CD4-positive, alpha-beta T cell treated with Interleukin-4 for 4 hours (primary cell): ENCODE results near the gene THUMPD1.
"Not testable (repeated sequence)": the region's sequence is repeated elsewhere in the genome, so short reads cannot be mapped to it uniquely, and the experiment has no call there.

Experiments used
- DNase-seq: peaks from one replicate; pipeline ENCODE4 v3.0.0-alpha.2; 2020

Gene THUMPD1, protein sequence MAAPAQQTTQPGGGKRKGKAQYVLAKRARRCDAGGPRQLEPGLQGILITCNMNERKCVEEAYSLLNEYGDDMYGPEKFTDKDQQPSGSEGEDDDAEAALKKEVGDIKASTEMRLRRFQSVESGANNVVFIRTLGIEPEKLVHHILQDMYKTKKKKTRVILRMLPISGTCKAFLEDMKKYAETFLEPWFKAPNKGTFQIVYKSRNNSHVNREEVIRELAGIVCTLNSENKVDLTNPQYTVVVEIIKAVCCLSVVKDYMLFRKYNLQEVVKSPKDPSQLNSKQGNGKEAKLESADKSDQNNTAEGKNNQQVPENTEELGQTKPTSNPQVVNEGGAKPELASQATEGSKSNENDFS

DNA sequence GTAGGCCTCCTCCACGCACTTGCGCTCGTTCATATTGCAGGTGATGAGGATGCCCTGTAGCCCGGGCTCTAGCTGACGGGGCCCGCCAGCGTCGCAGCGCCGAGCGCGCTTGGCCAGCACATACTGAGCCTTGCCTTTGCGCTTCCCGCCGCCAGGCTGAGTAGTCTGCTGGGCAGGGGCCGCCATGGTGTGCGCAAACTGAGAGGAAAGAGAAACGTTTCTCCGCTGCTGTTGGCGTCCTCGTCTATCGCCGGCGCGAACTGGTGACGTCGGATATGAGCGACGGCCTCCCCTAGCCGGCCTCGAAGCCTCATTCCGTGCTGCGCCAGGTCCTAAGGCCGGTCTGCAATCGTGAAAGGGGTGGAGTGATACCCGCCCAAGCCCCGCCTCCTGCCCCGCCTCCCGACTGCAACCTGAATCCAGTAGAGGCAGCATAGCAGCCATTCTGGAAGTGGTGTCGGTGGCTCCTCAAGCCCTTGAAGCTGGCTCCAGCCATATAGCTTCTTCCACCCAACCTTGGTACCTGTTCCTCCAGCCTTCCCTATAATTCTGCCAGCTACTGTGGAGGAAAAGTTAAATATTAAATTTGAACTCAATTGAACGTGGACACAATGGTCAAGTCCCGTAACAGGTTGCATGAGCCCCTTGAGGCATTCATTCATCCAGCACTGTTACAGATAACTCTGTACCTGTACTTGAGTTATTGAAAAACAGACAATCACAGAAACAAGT, at the start of gene THUMPD1:
TSS of gene THUMPD1 (minus strand) at position 265 of the 732 bp plus-strand sequence. CDS start at position 186, 79 bp downstream.
- DNase-seq = peak; percentile 96

DNA sequence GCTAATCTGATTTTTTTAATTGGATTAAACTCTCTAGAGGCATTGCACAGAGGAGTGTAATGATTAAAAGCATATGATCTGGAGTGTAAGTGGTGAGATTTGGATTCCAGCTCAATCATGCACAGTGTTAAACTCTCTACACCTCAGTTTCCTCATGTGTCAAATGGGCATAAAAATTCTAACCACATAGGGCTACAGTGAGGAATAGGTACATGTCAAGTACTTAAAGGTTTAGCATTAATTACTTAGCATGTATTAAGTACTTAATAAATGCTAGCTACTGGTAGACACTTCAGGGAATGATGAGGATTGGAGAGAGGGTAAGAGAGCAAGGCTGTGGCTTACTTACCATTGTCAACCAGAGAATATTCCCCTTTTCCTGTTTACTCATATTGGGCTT, 47.5 kb upstream of the THUMPD1 start:
- DNase-seq = no peak

DNA sequence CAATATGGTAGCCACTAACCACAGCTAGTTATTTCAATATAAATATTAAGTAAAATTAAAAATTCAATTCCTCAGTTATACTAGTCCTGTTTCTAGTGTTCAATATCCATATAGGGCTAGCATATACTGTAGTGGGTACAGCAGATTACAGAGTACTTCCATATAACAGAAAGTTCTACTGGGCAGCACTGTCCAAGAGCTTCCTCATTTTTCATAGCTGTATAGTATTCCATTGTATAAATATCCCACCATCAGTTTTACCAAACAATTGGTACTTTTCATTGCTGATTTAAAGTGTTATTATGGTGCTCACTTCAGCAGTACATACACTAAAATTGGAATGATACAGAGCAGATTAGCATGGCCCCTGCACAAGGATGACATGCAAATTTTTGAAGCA, 42.6 kb upstream of the THUMPD1 start:
- DNase-seq = no peak

DNA sequence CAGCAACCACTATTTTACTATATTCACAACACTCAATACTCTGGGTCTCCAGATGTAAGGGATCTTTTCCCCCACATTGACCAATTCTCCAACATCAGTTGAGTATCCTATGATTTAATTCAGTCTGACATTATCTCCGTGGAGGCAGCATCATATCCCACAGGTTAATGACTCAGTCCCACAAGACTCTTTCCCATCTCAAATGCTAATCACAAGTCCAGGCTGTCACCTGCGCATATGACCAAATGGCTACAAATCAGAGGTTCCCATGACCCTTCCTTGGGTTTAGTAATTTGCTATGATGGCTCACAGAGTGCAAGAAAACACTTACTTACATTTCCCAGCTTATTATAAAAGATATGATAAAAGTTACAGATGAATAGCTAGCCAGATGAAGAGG, 40.9 kb upstream of the THUMPD1 start:
- no peak for DNase-seq

DNA sequence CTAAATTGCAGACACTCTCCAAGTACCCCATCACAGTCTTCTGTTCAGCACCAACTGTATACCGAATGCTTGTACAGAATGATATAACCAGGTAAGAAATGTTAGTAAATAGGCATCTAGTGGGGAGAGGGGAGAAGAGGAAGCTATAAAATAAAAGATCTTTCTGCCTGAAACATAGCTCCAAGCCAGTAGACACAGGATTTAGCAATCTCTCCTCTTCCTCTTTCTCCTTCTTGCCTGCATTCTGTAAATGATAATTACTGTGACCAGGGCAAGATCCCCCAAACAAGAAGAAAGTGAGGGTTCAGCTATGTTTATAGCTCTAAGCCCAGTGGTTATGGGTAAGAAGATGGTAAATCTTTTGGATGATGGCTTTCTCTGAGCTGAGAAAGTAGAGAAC, 40.1 kb upstream of the THUMPD1 start:
- no peak for DNase-seq

DNA sequence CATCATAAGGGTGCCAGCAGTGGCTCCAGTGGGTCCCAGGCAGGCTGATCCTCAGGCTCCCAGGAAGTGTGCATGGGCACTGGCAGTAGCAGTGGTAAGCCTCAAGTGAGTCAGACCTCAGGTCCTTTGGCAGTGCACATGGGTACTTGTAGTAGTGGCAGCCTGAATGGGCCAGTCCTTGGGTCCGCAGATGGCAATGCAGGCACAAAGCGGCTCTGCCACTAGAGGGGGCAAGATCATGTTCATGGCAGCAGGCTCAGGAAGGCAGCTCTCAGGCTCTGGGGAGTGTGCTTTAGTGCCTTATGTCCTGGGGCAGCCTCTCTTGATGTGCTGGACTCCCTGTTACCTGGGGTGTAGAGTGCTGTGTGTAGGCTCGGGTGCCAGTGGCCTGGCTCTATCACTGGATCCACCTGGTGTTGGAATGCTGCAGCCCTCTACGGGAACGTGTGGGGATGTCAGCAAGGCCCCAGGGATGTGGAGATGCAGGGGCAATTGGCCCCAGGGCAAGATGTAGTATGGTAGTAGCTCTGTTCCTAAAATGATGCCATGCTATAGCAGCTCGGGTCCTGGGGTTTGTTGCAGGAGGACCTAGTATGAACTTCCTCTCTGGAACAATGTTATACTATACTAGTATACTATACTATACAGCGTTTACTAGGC, 33.2 kb upstream of the THUMPD1 start:
- DNase-seq = peak; percentile 49

DNA sequence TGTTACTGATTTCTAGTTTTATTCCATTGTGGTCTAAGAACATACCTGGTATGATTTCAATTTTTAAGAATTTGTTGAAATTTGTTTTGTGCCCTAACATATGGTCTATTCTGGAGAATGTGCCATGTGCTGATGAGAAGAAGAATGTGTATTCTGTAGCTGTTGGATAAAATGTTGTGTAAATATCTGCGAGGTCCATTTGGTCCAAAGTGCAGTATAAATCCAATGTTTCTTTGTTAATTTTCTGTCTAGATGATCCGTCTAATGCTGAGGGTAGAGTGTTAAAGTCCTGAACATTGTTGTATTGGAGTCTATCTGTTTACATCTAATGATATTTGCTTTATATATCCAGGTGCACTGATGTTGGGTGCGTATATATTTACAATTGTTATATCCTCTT, 32.1 kb upstream of the THUMPD1 start:
- DNase-seq = no peak

DNA sequence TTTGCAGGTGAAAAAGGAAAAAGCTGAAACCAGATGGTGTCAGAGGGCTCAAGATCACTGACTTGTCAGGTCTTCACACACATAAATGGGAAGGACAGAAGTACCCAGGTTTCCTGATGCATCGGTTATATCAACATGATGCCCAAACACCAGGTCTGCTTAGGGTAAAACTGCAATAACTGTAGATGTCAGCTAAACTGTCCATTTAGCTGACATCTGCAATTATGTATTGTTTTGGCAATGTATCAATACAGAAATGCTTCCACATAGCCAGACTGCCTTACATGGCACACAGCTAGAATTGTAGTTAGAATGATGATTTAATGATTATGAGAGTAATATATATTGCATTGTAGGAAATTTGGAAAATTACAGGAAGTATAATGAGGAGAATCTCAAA, 27.2 kb upstream of the THUMPD1 start:
- no peak for DNase-seq

DNA sequence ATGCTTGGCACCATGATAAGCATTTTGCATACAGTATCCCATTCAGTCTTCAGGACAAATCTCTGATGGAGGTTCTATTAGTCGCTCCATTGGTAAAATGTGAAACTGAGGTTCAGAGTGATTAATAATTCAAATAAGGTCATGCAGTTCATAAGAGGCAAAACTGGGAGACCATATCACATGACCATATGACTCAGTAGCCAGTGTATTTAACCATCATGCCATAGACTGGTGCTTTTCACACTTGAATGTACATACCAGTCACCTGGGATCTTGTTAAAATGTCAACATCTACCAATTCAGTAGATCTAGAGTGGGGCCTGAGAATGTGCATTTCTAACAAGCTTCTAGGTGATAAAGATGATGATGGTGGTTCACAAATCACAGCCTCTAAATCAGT, 26.5 kb upstream of the THUMPD1 start:
- DNase-seq = no peak

DNA sequence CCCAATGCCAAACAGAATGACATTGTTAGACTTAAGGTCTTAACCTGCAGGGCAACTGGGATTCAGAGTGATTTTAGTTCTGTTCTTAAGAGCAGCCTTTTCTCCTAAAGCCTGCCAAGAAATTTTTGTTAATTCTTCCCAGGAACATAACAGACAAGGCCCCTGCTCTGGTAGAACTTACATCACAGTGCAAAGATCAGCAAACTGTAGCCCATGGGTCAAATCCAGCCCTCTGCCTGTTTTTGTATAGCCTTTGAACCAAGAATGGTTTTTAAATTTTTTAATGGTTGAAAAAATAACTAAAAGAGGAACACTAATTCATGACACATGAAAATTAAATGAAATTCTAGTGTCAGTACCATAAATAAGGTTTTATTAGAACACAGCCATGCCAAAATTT, 26.0 kb upstream of the THUMPD1 start:
- DNase-seq = no peak

DNA sequence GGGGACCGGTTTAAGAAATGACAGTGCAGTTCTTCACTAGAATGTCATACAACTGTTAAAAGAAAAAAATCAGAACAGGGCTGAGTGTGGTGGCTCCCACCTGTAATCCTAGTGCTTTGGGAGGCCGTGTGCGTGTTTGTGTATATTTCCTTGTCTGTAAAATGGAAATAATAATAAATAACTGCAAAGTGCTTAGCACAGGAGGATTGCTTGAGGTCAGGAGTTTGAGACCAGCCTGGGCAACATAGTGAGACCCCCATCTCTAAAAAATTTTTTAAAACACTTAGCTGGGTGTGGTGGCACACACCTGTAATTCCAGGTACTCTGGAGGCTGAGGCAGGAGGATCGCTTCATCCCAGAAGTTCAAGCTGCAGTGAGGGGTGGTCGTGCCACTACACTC, 24.7 kb upstream of the THUMPD1 start:
- no peak for DNase-seq

DNA sequence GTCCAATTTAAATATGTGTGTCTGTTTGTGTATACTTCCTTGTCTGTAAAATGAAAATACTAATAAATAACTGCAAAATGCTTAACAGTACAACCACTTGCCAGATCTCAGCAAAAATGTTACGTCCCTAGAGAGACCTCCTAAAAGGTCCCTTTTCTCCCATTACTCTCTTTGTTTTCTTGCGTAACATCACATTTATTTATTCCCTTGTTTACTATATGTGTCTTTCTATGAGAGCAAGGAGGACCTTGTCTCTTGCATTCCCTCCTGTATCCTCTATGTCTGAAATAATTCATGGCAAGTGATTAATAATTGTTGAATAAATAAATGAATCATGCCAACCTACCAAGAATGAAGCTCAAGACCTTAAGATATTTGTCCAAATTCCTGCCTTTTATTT, 24.1 kb upstream of the THUMPD1 start:
- no peak for DNase-seq

DNA sequence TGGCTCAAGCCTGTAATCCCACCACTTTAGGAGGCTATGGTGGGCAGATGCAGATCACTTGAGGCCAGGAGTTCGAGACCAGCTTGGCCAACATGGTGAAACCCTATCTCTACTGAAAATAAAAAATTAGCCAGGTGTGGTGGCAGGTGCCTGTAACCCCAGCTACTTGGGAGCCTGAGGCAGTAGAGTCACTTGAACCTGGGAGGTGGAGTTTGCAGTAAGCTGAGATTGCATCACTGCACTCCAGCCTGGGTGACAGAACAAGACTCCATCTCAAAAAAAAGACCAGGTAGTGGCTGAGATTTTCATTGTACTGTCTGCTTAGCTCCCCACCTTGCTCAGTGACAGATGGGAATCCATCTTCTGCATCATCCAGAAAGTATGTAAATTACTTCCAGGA, 22.8 kb upstream of the THUMPD1 start:
- not testable (repeated sequence) for DNase-seq

DNA sequence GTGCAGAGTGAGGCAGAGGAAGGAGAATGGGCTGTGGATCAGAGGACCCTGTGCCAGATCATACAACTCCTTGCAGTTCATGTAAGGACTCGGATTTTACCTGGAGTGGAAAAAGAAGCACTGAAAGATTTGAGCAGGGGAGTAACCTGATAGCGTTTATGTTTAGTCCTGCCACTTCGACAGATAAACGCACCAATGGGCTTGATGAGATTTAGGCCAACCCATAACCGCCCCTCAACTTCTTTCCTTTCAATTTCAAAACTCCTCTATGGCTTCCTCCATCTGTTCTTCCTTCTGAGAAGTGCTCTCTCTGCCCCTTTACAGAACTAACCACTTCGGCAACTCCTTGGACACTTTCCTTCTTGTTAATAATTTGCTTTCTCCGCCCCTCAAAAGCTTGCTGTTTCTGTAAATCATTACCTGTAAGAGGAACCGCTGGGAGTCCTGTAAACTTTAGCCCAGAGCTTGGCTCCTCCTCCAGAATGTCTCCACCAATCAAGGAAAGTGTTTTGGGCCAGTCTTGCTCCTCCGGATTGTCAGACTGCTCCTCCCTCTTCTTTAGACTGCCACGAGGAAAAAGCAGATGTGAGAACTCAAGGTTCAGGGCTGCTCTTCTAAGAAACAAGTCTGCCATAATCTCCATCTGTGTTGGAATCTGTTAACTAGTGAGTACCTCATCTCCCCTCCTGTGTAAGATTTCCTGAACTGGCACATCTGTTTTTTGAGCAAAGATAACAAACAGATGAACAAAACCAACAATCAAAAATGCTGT, 22.0 kb upstream of the THUMPD1 start, which contains the start of gene ACSM3:
TSS of gene ACSM3 (plus strand) at position 554 of the 772 bp plus-strand sequence. CDS start 6,021 bp downstream, outside the sequence.
- DNase-seq = peak; percentile 82

DNA sequence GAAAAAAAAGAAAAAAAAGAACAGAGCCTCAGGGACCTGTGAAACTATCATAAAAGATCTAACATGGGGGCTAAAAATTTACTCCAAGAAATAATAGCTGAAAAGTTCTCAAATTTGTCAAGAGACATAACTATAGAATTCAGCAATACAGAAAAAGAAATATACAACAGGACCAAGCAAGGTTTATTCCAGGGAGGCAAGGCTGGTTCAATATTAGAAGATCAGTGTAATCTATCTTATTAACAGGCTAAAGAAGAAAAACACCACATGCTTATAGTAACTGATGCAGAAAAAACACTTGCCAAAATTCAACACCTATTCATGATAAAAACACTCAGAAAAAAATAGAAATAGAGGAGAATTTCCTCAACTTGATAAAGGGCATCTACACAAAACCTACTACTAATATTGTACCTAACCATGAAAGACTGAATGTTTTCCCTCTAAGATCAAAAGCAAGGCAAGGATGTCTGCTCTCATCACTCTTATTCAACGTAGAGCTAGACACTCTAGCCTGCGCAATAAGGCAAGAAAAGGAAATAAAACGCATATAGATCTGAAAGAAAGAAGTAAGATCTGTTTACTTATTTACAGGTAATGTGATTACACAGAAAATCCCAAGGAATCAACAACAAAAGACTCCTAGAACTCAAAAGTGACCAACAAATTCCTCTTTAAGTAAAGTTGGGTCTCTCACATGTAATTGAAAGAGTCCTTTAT, 20.9 kb upstream of the THUMPD1 start:
- DNase-seq = no peak

DNA sequence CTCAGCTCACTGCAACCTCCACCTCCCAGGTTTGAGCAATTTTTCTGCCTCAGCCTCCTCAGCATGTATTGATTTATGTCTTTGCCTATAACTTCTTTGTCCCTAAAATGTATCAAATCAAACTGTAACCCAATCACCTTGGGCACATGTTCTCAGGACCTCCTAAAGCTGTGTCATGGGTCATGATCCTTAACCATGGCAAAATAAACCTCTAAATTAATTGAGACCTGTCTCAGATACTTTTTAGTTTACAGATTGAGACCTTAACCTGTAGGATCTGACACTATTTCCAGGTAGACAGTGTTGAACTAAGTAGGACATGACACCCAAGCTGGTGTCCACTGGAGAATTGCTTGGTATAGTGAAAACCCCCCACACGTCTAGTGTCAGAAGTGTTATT, 19.6 kb upstream of the THUMPD1 start:
- DNase-seq = no peak

DNA sequence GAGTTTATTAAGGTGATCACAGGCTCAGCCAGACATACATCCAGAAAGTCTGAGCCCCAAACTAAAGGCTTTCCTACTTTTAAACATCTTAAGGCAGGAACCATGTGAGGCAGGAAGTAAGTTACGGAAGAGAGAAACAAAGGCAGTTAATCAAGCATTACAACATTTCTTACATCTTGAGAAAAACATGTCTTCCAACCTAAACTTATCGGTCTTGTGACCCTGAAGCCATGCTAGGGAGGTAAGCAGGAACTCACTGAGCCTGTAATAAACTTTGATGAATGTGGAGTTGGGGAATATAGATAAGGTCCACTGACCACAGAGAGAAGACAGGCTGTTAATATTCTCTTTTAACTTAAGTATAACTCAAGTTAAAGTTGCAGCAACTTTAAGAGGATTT, 18.7 kb upstream of the THUMPD1 start:
- no peak for DNase-seq

DNA sequence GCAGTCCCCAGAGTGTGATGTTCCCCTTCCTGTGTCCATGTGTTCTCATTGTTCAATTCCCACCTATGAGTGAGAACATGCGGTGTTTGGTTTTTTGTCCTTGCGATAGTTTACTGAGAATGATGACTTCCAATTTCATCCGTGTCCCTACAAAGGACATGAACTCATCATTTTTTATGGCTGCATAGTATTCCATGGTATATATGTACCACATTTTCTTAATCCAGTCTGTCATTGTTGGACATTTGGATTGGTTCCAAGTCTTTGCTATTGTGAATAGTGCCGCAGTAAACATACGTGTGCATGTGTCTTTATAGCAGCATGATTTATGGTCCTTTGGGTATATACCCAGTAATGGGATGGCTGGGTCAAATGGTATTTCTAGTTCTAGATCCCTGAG, 14.2 kb upstream of the THUMPD1 start:
- DNase-seq = not testable (repeated sequence)

DNA sequence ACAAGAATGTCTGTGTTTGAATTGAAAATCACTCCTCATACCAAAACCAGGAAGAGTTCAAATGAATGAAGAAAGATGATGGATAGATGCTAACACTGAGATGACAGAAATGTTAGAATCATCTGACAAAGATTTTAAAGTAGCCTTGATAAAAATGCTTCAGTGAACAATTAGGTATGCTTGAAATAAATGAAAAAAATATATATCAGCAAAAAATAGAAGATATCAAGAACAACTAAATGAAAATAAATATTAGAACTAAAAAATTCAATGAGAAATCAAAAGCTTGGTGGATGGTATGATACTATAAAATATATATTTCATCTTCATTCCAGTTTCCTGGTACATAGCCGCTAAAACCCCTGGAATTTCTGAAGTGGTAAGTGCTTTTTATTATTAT, 13.6 kb upstream of the THUMPD1 start:
- no peak for DNase-seq

DNA sequence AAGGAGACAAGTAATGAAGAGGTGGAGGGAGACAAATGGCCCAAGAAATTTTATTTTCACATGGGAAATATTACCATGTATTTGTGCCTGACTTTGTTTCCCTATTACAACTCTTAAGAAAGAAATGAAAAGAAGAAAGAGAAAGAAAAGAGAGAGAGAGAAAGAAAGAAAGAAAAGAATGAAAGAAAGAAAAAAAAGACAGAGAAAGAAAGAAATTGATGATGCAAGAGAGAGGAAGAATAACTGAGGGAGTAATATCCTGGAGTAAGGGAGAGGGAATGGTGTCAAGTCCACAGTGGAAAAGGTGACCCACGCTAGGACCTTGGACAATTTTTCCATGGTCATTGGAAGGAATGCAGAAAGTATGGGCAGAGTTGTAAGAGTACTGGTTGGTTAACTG, 12.1 kb upstream of the THUMPD1 start:
- no peak for DNase-seq

DNA sequence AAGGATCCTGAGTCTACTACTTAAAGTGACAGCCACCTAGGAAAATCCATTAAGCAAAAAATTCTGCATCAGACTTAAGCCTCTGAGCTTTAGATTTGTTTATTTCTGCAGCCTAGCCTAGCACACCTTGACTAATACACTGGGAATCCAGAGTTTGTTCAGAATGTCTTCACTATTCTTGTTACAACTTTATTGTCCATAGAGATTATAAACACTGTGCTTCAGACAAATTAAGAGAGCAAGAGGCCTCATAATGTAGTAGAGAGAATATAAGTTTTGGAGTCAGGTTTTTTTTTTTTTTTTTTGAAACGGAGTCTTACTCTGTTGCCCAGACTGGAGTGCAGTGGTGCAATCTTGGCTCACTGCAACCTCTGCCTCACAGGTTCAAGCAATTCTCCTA, 8.9 kb upstream of the THUMPD1 start:
- no peak for DNase-seq

DNA sequence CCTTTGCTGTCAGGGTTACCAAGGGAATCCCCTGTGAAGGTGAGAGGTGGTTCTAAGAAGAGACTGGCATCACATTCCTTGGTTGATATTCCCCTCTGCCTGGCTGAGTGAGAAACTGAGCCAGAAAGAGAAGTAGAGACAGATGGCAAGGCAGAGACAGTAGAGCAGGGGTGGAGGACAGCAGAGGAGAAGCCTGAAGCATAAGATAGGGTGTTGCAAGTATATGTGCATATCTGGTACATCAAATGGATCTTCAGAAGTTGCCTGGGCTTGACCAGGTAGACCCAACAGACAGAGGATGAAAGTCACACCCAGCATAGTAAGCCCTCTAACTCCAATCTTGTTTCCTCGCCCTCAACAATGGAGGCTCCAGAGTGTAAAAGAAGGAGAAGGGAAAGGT, 7.9 kb upstream of the THUMPD1 start:
- no peak for DNase-seq
